ENCODE data around the gene ESR1.

ESR1 gene

DNA sequence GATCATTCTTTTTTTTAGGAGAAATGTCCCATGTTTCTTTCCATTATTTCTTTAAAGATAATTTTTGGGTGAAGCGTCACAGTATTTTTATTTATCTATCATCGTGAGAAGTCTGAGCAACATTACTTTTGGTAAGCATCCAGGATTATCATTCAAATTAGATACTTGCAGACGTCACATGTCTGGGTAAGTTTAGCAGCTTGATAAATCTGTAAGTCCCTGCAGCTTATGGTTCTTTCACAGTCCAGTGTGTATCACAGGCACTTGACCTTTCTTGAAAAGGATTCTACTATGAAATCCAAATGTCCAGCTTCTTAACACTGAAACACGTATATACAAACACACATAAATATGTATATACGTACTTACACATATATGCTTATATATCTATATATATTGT is 359.4 kb downstream of the ESR1 start:
- H3K4me3 ChIP-seq (ENCODE audit: low read depth, low read length), result no peak overlapping the region

DNA sequence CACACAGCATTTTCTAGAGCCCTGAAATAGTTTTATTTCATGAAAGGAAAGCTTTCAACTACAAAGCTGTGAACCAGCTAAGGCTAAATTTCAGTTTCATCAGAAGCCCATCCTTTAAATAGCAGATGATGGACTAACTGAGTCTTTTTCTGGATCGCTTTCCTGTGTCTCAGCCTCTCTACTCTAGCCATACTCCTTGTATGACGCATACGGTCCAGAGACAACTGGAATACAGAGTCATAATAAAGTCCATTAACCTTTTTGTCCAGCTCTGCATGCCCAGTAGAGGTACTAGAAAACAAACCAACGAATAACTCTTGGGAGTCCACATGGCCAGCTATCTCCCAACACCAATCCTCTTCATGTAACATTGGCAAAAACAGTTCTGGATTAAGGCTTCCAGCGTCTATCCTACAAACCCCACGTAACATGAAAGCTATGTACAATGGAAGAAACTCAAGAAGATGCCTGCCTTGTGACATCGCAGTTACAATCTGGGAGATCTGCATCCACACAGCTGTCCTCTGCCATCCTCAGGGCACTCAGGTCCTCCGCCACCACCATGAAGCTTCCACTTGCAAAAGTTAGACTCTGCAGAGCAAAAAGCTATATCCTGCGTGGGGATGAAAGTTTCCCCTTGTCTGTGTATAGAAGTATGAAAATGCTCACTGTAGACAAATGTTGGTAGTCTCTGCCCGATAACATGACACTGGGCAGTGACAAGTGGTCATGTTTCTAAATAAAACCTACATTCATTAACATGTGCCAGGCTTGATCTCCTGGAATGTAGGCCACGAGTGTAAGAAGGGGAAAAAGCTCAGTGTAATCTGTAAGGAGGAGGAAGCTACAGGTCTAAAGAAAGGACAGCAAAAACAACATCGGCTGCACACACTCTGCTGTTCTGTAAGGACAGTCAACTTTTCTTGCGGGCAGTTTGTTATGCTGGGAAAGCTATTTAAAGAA is 360.4 kb downstream of the ESR1 start:
- H3K4me3 ChIP-seq (ENCODE audit: low read depth, low read length), result no peak overlapping the region

DNA sequence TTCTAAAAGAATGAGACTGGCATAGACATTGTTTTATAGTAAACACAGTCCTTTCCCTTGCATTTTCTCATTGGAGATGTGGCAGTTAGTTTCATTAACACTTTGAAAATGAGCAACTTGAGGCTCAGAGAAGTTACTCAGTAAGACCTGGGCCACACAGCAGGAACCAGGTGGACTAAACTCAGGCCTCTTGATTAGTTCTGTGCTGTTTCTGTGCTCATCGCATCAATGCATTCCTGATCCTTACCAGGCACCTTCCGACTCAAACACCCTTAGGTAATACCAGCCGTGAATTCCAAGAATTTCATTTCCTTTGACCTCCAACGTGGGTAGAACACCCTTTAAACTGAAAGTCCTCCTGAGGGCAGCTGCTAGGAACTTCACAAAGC is 362.8 kb downstream of the ESR1 start:
- H3K4me3 ChIP-seq (ENCODE audit: low read depth, low read length), result no peak overlapping the region

DNA sequence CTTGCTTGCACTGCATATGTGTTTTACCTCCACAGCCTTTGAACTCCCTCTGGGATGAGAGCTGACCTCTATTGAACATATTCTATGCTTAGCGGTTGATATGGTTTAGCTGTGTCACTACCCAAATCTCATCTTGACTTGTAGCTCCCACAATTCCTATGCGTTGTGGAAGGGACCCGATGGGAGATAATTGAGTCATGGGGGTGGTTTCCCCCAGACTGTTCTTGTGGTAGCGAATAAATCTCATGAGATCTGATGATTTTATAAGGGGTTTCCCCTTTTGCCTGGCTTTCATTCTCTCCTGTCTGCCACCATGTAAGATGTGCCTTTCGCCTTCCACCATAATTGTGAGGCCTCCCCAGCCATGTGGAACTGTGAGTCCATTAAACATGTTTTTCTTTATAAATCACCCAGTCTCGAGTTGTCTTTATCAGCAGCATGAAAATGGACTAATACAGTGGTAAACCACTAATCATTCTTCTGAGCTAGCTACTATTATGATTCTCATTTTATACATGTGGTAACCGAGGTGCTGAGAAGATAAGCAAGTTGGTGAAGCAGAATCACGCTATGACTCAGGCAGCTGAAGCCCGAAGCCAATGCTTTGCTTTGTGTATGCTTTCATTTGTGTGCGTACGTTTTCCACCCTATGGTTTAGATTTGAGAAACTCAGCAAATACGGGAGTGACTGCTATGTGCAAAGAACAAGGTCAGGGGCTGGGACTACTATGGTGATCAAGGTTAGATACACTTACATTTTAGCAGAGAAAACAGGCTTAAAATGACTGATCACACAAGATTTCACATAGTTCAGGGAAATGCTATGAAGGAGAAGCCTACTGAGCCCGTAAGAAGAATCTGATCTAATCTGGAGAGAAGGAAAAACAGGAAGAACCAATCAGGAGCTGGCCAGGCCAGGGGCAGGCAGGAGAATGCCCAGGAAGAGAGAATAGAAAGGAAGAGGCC is 363.5 kb downstream of the ESR1 start:
- H3K4me3 ChIP-seq (ENCODE audit: low read depth, low read length), result no peak overlapping the region

DNA sequence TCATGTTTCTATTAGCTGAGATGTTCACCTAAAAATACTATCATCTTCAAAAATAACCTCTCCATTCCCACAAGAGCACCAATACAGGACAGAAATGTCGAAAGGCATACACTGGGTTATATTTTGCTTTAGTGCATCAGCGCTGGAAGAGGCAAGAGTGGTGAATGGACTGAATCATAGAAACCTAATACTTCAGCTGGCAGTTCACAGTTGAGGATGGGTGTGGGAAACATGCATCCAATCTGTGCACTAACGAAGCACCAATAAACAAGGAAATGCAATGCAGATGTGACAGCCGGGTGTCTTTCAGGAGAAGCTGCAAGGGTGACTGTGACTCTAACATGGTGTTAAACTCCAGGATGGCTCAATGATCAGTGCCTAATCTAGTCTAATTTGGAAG is 365.8 kb downstream of the ESR1 start:
- no peak overlapping the region for H3K4me3 ChIP-seq (ENCODE audit: low read depth, low read length)

DNA sequence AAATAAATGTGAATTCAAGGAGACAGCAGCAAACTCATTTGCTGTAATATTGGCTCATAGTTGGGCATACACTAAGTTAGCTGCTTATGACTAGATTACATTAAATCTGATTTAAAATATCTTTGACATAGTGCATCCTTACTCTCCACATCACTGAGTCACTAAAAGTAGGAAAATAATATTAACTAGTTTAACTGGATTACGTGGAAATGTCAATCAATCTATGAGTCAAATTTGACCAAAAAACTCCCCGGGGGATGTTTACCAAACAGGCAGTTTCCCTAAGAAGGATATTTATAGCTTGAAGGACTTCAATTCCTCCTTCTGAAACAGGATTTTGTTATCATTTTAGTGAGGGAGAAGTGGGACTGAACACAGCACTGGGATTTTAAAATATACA is 366.5 kb downstream of the ESR1 start:
- no peak overlapping the region for H3K4me3 ChIP-seq (ENCODE audit: low read depth, low read length)

DNA sequence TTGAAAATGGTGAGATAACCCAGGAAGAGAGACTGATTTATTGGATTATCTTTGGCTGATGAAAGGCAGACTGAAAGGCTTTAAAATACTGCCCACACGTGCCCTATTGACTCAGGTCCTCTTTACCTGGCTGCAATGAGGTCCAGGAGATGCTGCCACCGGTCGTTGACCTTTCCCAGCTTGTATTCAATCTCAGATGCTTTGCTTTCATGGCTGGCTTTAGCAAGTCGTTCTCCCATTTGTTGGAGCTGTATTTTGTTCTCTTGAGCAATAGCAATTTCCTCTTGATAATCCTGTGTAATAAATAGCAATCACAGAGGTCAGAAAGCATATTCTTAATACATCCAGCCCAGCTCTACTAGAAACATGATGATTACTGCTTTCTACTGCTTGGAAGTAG is 368.8 kb downstream of the ESR1 start:
- no peak overlapping the region for H3K4me3 ChIP-seq (ENCODE audit: low read depth, low read length)

Data from iPS-11a (cell line).